Measurements from ENCODE around the gene MN1. TPM values are rescaled to one million over a fixed set of nuclear protein-coding genes. Genes with fewer than 3 reads are reported as not detected.

MN1 gene
- total RNA-seq, 2 experiments from 2014 or later = 0.07 TPM; not detected in 1

DNA sequence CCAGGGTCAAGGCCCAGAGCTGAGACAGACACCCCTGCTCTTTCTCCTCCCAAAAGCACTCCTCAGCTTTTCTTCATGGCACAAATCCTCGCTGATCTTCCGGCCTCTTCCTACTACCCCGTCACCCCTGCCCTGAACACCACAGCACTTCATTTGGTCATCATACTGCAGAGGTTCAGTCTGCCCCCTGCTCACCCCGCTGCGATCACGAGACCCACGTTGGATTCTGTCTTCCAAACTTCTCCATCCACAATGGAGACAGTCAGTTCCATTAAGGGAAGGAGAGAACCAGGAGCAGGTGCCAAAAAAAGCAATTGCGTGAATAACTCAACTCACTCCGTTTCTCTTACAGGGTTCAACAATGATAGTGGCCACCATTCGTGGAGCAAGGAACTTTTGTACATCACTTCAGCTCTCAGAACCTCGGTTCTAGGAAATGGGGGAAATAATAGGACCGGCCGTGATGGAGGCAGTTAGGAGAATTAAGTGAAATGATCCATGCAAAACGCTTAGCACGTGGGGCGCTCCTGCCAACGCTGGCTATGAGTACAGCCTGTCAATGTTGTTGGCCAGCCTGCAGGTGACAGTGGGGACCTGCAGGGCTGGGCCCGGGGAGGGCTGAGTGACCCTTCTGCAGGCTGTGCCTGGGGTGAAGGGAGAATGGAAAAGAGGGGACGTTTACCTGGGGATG is 45.9 kb downstream of the MN1 start:
- Mint-ChIP-seq H3K27ac (no peak overlapping the region), H3K4me1 (ENCODE audit: low read depth) (no peaks in the 10 kb centered on the region), H3K4me3 (no peak overlapping the region), H3K9me3 (no peaks in the 10 kb centered on the region), H3K27me3 (peaks cover 2% of the 10 kb centered on the region), H3K36me3 (no peaks in the 10 kb centered on the region)
- intact Hi-C loops (cut with micrococcal nuclease) = no loop called here
- POLR2A ChIA-PET = no interaction called here
- CTCF ChIA-PET = no interaction called here
- no peak for DNase-seq

DNA sequence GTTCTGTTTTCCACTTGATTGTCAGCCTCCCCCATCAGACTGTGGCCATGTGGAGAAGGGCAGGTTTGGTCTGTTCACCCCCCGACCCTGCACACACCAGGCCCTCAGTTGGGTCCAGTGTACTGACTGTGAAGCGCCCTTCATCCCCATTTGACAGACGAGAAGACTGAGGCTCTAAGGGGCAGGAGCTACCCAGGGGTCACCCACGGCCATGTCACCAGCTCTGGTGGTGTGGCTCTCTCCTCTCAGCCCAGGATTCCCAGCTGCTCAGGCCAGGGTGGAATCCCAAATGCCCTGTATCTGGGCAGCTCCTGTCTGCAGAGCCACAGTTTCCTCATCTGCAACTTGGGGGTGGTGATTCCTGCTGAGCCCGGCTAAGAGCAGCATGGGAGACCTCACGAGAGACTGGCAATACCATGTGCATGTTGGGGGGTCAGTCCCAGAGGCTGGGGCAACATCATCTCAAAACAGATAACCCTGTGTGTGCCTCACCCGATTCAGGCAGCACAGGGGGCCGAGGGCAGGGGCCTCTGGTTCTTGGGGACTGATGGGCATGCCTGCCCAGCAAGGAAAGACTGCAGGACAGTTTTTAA is 46.6 kb downstream of the MN1 start:
- H3K4me1 Mint-ChIP-seq (ENCODE audit: low read depth) = no peaks in the 10 kb centered on the region
- no peak for DNase-seq
- no peaks in the 10 kb centered on the region for H3K36me3 Mint-ChIP-seq
- H3K4me3 Mint-ChIP-seq = no peak overlapping the region
- peaks cover 4% of the 10 kb centered on the region for H3K27me3 Mint-ChIP-seq
- no peaks in the 10 kb centered on the region for H3K9me3 Mint-ChIP-seq
- CTCF ChIA-PET = no interaction called here
- intact Hi-C loops (cut with micrococcal nuclease) = no loop called here
- H3K27ac Mint-ChIP-seq = no peak overlapping the region
- POLR2A ChIA-PET = no interaction called here

DNA sequence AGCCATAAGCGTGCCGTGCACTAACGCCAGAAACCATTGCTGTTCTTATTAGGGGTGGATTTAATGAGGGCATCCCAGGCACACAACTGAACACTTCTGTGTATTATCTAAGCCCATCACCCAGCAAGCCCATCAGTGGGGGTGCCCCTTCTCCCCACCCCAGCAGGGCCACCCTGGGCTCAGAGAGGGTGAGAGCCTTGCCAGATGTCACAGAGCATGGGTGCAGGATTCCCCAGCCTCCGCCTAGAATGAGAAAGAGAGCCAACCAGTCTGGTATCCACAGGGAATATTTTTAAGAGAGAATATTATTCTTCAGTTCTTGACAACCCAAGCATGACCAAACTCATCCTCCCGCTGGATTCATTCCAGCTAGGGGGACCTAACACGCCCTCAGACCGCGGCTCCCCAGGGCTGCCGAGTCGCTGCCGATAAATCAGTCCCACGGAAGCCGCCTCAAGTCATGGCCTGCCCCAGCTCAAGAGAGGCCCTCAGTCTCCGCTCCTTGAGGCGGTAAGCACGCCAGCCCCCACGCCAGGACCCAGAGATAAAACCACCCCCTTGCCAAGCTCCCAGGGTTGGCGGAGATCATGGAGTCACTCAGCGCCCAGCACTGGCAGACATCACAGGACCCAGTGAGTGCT is 47.2 kb downstream of the MN1 start:
- H3K4me3 Mint-ChIP-seq = no peak overlapping the region
- CTCF ChIA-PET = no interaction called here
- no peak overlapping the region for H3K27ac Mint-ChIP-seq
- H3K27me3 Mint-ChIP-seq = peaks cover 4% of the 10 kb centered on the region
- DNase-seq = no peak
- no peaks in the 10 kb centered on the region for H3K4me1 Mint-ChIP-seq (ENCODE audit: low read depth)
- POLR2A ChIA-PET = no interaction called here
- intact Hi-C loops (cut with micrococcal nuclease) = no loop called here
- H3K9me3 Mint-ChIP-seq = no peaks in the 10 kb centered on the region
- no peaks in the 10 kb centered on the region for H3K36me3 Mint-ChIP-seq

DNA sequence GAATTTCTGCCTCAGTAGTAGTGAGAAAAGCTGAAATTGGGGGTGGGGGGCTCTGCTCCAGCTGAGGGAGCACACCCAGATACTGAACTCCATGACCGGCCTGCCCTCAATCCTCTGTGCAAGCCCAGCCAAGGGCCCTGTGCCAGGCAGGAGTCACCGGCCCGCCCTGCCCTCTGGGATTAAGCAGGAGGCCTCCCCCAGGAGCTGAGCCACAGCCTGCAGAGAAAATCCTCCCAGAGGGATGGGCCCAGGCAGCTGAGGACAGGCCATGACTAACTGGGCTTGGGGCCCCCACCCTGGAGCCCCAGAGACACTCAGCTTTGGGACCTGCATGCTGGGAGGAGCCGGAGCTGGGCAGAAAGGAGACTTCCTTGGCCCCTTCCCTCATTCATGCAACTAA is 48.8 kb downstream of the MN1 start:
- DNase-seq = no peak
- no peaks in the 10 kb centered on the region for H3K9me3 Mint-ChIP-seq
- ChIA-PET POLR2A (no interaction called here), CTCF (no interaction called here)
- intact Hi-C loops (cut with micrococcal nuclease) = no loop called here
- no peak overlapping the region for H3K27ac Mint-ChIP-seq
- H3K27me3 Mint-ChIP-seq = peaks cover 11% of the 10 kb centered on the region
- peaks cover 2% of the 10 kb centered on the region for H3K4me1 Mint-ChIP-seq (ENCODE audit: low read depth)
- no peak overlapping the region for H3K4me3 Mint-ChIP-seq
- no peaks in the 10 kb centered on the region for H3K36me3 Mint-ChIP-seq

DNA sequence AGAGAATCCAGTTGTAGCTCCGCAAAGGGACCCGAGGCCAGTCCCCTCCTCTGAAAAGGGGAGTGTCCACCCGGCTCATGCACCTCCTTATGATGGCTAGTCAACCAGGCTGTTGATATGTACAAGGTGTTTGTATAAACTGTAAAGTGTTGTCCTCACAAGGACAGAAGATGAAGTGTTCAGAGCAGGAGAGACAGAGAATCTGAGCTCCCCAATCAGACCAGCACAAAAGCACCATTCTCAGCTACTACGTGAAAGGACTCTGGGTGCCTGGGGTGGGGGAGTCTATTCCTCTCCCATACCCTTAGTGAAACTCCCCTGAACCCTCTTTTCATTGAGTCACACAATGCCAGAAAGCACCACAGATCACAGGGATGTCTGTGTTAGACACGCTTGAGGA is 49.4 kb downstream of the MN1 start:
- no peak for DNase-seq
- intact Hi-C loops (cut with micrococcal nuclease) = no loop called here
- ChIA-PET CTCF (no interaction called here), POLR2A (no interaction called here)
- H3K9me3 Mint-ChIP-seq = no peaks in the 10 kb centered on the region
- no peak overlapping the region for H3K4me3 Mint-ChIP-seq
- H3K27me3 Mint-ChIP-seq = peaks cover 11% of the 10 kb centered on the region
- H3K36me3 Mint-ChIP-seq = no peaks in the 10 kb centered on the region
- H3K27ac Mint-ChIP-seq = no peak overlapping the region
- peaks cover 2% of the 10 kb centered on the region for H3K4me1 Mint-ChIP-seq (ENCODE audit: low read depth)

DNA sequence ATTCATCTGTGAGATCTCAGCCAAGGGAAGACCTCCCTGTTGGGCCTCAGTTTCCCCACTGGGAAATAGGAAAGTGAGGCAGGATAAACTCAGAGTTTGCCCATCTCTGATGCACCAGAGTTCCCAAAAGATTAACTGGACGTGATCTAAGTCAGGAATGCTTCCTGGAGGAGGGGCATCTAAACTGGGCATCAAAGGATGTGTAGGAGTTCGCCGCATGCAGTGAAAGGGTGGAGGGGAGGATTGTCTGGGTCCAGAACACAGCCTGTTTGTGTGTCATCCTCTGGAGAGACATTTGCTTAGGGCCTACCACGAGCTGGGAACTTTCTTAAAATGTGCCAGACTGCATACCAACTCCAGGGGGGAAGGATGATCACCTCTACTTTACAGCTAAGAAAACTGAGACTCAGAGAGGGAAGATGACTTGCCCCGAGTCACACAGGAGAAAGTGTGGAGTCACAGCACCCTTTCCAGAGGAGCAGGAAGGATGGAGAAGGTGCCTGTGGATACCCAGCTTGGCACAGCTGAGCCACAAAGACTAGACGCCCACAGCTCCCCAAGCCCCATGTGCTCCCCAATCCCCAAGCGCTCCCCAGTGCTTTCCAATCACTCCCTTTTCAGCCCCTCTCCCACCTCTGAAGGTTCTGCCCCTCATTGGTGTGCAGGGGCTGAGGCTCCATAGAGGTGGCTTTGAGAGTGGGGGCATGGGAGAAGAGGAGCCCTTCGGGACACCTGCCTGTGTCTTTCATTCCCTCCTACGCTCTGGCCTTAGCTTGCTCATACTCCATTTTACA is 50.1 kb downstream of the MN1 start:
- peaks cover 2% of the 10 kb centered on the region for H3K4me1 Mint-ChIP-seq (ENCODE audit: low read depth)
- ChIA-PET POLR2A (no interaction called here), CTCF (no interaction called here)
- no peak overlapping the region for H3K27ac Mint-ChIP-seq
- peaks cover 12% of the 10 kb centered on the region for H3K27me3 Mint-ChIP-seq
- no peak for DNase-seq
- intact Hi-C loops (cut with micrococcal nuclease) = no loop called here
- no peak overlapping the region for H3K4me3 Mint-ChIP-seq
- H3K36me3 Mint-ChIP-seq = no peaks in the 10 kb centered on the region
- H3K9me3 Mint-ChIP-seq = no peaks in the 10 kb centered on the region

DNA sequence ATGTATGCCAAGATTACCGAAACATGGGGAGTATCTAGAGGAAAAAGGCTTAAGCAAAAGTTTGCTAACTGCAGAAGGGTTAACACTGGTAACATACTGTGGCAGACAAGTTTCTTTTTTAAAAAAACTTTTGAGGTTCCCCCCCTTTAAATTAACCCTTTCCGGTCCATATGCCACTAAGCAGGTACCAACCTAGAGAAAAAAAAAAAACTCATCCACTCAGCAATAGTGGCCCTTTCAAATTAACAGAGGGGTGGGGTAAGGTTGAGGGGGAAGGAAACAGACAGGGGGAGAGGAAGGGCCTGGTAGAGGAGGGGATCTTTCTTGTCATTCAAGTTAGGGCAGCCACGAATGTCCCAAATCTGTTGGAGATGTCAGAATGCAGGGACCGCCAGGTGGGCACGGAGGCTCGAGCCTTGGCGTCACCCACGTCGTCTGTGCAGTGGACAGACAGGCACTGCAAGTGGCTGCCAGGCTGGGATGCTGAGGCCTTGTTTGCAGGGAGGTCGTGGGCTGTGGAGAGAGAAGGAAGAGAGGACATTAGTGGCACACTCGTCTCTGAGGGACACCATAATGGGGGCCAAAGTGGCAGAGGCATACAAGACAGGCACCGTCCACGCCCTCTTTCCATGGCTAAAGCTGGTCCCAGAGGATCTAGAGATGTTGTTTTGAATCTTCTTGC is 50.8 kb downstream of the MN1 start:
- no peaks in the 10 kb centered on the region for H3K36me3 Mint-ChIP-seq
- ChIA-PET CTCF (no interaction called here), POLR2A (no interaction called here)
- no peak overlapping the region for H3K27ac Mint-ChIP-seq
- no peak for DNase-seq
- H3K4me3 Mint-ChIP-seq = no peak overlapping the region
- H3K4me1 Mint-ChIP-seq (ENCODE audit: low read depth) = peaks cover 2% of the 10 kb centered on the region
- H3K9me3 Mint-ChIP-seq = no peaks in the 10 kb centered on the region
- H3K27me3 Mint-ChIP-seq = peaks cover 17% of the 10 kb centered on the region
- intact Hi-C loops (cut with micrococcal nuclease) = no loop called here

DNA sequence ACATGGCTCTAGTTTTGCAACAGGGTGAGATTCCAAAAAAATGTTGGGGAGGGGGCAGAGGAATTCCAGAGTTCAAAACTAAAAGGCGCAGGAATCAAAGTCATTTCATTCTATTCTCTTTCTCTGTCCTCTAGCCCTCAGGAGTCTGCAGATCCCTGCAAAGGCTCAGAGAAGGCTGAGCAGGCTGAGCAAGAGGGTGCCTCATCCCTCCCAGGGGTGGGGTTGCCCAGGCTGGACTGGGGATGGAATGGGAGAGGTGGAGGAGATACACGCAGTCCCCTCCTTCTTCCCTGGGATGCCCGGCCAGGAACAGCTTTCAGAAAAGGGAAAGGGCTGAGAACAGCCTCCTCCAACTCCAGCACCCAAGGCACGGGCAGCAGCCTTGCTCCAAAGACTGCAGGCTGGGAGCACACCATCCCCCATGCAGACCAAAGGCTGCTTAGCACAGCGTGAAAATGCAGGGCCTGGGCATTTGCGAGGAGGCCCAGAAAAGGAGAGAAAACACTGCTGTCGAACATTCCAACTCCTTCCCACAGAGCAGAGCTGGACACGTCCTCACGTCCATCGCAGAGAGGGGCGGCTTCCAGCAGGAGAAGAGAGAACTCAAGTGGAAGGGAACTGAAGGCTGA is 51.8 kb downstream of the MN1 start:
- intact Hi-C loops (cut with micrococcal nuclease) = no loop called here
- Mint-ChIP-seq H3K9me3 (no peaks in the 10 kb centered on the region), H3K4me3 (no peak overlapping the region), H3K27me3 (peaks cover 17% of the 10 kb centered on the region), H3K4me1 (ENCODE audit: low read depth) (peaks cover 2% of the 10 kb centered on the region), H3K36me3 (no peaks in the 10 kb centered on the region), H3K27ac (no peak overlapping the region)
- ChIA-PET CTCF (interaction anchor here (0.6 kb wide), 1 partner anchor 75 kb away, joined by 3 read pairs; no protein-coding TSS in a partner anchor), POLR2A (no interaction called here)
- DNase-seq = no peak

DNA sequence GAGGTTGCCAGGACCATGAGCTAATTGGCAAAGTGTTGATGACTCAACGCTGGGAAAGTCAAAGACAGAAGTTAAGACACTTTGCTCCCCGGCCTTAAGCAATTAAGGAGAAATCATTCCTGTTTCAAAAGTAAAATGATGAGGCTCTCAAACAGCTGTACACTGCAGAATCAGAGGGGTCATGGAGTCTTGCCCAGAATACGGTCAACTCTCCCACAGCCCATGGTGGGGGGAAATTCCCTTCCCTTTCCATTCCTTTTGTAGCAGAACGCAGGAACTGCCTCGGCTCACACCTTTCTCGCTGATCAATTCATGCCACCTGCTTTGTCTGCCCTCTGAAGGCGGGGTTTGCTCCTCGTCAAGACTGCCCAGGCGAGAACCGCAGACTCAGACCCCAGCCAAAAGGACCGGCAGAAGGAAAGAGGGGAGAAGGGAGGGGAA is 52.8 kb downstream of the MN1 start:
- H3K9me3 Mint-ChIP-seq = no peaks in the 10 kb centered on the region
- no peaks in the 10 kb centered on the region for H3K36me3 Mint-ChIP-seq
- intact Hi-C loops (cut with micrococcal nuclease) = no loop called here
- H3K4me1 Mint-ChIP-seq (ENCODE audit: low read depth) = peaks cover 2% of the 10 kb centered on the region
- CTCF ChIA-PET = no interaction called here
- peaks cover 15% of the 10 kb centered on the region for H3K27me3 Mint-ChIP-seq
- no peak overlapping the region for H3K27ac Mint-ChIP-seq
- POLR2A ChIA-PET = no interaction called here
- DNase-seq = no peak
- H3K4me3 Mint-ChIP-seq = no peak overlapping the region

DNA sequence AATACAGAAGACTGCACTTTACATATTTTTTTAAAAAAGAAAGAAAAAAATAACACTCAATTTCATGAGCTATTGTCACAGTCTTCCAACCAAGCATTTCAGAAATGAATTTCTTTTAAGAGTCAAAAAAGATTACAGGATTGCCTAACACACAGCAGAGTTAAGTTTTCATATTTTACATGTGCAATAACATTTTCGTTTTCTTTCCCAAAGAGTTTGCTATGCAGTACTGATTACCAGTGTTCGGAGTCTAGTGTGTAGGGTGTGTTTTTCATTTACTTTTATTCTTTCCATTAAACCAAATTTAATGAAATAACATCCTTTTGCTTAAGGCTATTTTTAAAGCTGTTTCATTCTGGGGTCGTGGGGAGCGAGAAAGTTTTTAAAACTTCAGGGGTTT is 53.2 kb downstream of the MN1 start:
- Mint-ChIP-seq H3K4me1 (ENCODE audit: low read depth) (peaks cover 2% of the 10 kb centered on the region), H3K27ac (no peak overlapping the region), H3K4me3 (no peak overlapping the region), H3K36me3 (no peaks in the 10 kb centered on the region), H3K9me3 (no peaks in the 10 kb centered on the region), H3K27me3 (peaks cover 15% of the 10 kb centered on the region)
- intact Hi-C loops (cut with micrococcal nuclease) = no loop called here
- ChIA-PET CTCF (no interaction called here), POLR2A (no interaction called here)
- no peak for DNase-seq

DNA sequence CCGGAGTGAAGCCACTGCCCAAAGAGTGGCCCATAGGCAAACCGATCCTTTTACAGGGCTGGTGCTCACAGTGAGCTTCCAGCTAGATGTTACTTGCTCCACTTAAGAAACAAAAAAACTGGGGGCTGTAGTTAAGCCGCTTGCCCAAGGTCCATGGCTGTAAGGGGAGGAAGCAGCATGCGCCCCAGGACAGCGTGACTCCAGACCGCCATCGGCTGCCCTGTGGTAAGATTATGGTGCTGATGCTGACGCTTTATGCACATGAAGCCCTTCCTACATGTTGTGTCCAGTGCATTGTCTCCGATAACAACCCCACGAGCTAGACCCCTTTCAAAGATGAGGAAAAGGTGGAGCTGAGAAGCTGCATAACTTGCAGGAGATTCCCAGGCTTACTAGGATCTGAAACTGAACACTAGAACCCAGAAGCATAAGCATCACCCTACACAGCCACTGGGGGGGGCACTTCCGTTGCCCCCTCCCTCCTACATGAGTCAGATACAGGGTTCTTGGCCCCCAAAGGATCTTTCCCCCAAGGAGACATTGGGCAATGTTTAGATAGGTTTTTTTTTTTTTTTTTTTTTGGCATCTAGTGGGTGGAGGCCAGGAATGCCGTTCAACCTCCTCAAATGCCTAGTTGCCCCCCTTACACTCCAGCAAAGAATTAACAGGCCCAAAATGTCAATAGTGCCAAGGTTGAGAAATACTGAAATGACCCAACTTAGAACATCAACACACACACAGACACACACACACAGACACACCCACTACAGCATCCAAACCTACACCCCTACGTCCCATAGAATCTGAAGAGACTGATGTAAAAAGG is 53.9 kb downstream of the MN1 start:
- H3K27me3 Mint-ChIP-seq = peaks cover 15% of the 10 kb centered on the region
- no peak overlapping the region for H3K4me3 Mint-ChIP-seq
- no peaks in the 10 kb centered on the region for H3K36me3 Mint-ChIP-seq
- peaks cover 2% of the 10 kb centered on the region for H3K4me1 Mint-ChIP-seq (ENCODE audit: low read depth)
- CTCF ChIA-PET = no interaction called here
- no peak overlapping the region for H3K27ac Mint-ChIP-seq
- POLR2A ChIA-PET = no interaction called here
- no peaks in the 10 kb centered on the region for H3K9me3 Mint-ChIP-seq
- intact Hi-C loops (cut with micrococcal nuclease) = no loop called here
- DNase-seq = no peak

Data from activated CD4-positive, alpha-beta memory T cell treated with anti-CD3 and anti-CD28 coated beads for 36 hours (primary cell).